ENCODE data around the gene TROAP.
A peak's percentile ranks its signal among the peaks of the same experiment; 100 is the strongest.

TROAP gene

DNA sequence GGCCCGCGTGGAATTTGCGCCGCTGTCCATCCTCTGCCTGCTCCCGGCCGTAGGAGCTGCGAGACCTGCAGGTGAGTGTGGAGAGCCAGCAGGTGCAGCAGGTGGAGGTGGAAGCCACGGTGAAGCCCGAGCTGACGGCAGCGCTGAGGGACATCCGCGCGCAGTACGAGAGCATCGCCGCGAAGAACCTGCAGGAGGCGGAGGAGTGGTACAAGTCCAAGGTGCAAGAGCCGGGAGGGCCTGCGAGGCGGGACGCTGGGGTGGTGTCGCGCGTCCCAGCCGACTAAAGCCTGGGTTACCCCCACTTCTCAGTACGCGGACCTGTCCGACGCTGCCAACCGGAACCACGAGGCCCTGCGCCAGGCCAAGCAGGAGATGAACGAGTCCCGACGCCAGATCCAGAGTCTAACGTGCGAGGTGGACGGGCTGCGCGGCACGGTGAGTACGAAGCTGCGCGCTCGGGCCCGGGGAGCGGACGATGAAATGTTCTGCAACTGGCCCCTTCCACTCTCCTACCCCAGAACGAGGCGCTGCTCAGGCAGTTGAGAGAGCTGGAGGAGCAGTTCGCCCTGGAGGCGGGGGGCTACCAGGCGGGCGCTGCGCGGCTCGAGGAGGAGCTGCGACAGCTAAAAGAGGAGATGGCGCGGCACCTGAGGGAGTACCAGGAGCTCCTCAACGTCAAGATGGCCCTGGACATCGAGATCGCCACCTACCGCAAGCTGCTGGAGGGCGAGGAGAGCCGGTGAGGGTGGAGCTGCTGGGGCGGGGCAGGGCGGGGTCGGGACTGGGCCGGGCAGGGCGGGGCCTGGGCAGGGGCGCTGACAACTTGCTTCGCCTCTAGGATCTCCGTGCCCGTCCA is 26.0 kb upstream of the TROAP start:
- no peaks in the 10 kb centered on the region for H3K79me2 ChIP-seq (ENCODE audit: control insufficient read depth, low read length)
- no peaks in the 10 kb centered on the region for H3K36me3 ChIP-seq (ENCODE audit: control insufficient read depth, low read length)
- no peaks in the 10 kb centered on the region for H3K9me2 ChIP-seq (replicated peaks; ENCODE audit: control insufficient read depth, low read length)
- H3K27me3 ChIP-seq (ENCODE audit: control insufficient read depth, low read length), result peaks cover 40% of the 10 kb centered on the region
- H3K9me3 ChIP-seq (ENCODE audit: control insufficient read depth, insufficient read depth, low read length), result no peaks in the 10 kb centered on the region
- peaks cover 23% of the 10 kb centered on the region for H3K4me1 ChIP-seq (ENCODE audit: control insufficient read depth, low read length)
- peak; percentile 66 for TF ChIP-seq CTCF (IDR thresholded peaks at IDR 0.05; ENCODE audit: low read depth, low read length, poor library complexity, severe bottlenecking)
- TF ChIP-seq EZH2phosphoT487 (IDR thresholded peaks at IDR 0.05; ENCODE audit: borderline replicate concordance, low read length), result no peak
- H3F3A ChIP-seq (ENCODE audit: control insufficient read depth, insufficient read depth), result no peaks in the 10 kb centered on the region
- no peak overlapping the region for H3K27ac ChIP-seq (ENCODE audit: low read depth, low read length)
- H3K4me3 ChIP-seq (ENCODE audit: low read length), result peak overlapping the region; percentile 74
- H3K4me2 ChIP-seq (ENCODE audit: low read length), result peak overlapping the region; percentile 98
- no peaks in the 10 kb centered on the region for H4K20me1 ChIP-seq (ENCODE audit: control insufficient read depth, insufficient read depth, low read depth, low read length)

- Histone ChIP-seq H3K27me3 (ENCODE audit: control insufficient read depth, low read length) (peaks cover 37% of the 10 kb centered on the region), H3F3A (ENCODE audit: control insufficient read depth, insufficient read depth) (no peaks in the 10 kb centered on the region), H3K9me2 (replicated peaks; ENCODE audit: control insufficient read depth, low read length) (no peaks in the 10 kb centered on the region), H3K4me3 (ENCODE audit: low read length) (peak overlapping the region; percentile 74), H3K4me2 (ENCODE audit: low read length) (peak overlapping the region; percentile 98), H3K4me1 (ENCODE audit: control insufficient read depth, low read length) (peaks cover 23% of the 10 kb centered on the region), H3K36me3 (ENCODE audit: control insufficient read depth, low read length) (no peaks in the 10 kb centered on the region), H3K9me3 (ENCODE audit: control insufficient read depth, insufficient read depth, low read length) (no peaks in the 10 kb centered on the region), H3K79me2 (ENCODE audit: control insufficient read depth, low read length) (no peaks in the 10 kb centered on the region), H4K20me1 (ENCODE audit: control insufficient read depth, insufficient read depth, low read depth, low read length) (no peaks in the 10 kb centered on the region), H3K27ac (ENCODE audit: low read depth, low read length) (no peak overlapping the region)
- no peak for TF ChIP-seq EZH2phosphoT487 (IDR thresholded peaks at IDR 0.05; ENCODE audit: borderline replicate concordance, low read length)
- no peak for TF ChIP-seq CTCF (IDR thresholded peaks at IDR 0.05; ENCODE audit: low read depth, low read length, poor library complexity, severe bottlenecking)
Measured at GRCh38 chr12:49297695-49298060, 25.4 kb upstream of the TROAP start.

DNA sequence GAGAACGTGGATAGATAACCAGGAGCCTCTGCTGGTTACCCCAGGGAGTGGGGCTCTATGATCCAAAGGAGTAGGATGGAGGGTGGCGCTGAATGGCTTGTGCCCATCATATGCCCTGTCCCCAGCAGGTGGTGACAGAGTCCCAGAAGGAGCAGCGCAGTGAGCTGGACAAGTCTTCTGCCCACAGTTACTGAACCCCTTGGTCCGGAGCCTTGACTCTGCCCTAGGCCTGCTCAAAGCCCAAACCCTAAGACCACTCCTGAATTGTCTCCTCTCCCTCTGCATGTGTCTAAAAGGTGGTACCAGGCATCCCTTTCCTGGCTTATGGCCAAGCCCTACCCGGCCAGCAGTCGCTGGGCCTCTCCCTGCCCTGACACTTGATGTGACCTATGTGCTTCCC is 24.9 kb upstream of the TROAP start:
- Histone ChIP-seq H3K79me2 (ENCODE audit: control insufficient read depth, low read length) (no peaks in the 10 kb centered on the region), H3F3A (ENCODE audit: control insufficient read depth, insufficient read depth) (no peaks in the 10 kb centered on the region), H3K4me3 (ENCODE audit: low read length) (no peak overlapping the region), H3K4me1 (ENCODE audit: control insufficient read depth, low read length) (peaks cover 23% of the 10 kb centered on the region), H3K36me3 (ENCODE audit: control insufficient read depth, low read length) (no peaks in the 10 kb centered on the region), H4K20me1 (ENCODE audit: control insufficient read depth, insufficient read depth, low read depth, low read length) (no peaks in the 10 kb centered on the region), H3K4me2 (ENCODE audit: low read length) (peak overlapping the region; percentile 98; the same call in 1 of the 2 replicates), H3K27me3 (ENCODE audit: control insufficient read depth, low read length) (peaks cover 37% of the 10 kb centered on the region), H3K9me2 (replicated peaks; ENCODE audit: control insufficient read depth, low read length) (no peaks in the 10 kb centered on the region), H3K9me3 (ENCODE audit: control insufficient read depth, insufficient read depth, low read length) (no peaks in the 10 kb centered on the region), H3K27ac (ENCODE audit: low read depth, low read length) (no peak overlapping the region)
- TF ChIP-seq EZH2phosphoT487 (IDR thresholded peaks at IDR 0.05; ENCODE audit: borderline replicate concordance, low read length), result no peak
- no peak for TF ChIP-seq CTCF (IDR thresholded peaks at IDR 0.05; ENCODE audit: low read depth, low read length, poor library complexity, severe bottlenecking)

All from DOHH2 (cell line).